Measurements from ENCODE around the gene ZNF576.
"Not testable (repeated sequence)": the region's sequence is repeated elsewhere in the genome, so short reads cannot be mapped to it uniquely, and the experiment has no call there.

The ZNF576 gene

GRCh38 chr19:43584484-43584883 is 11.9 kb upstream of the ZNF576 start:
- H3K4me3 Mint-ChIP-seq, result no peak overlapping the region
- no peaks in the 10 kb centered on the region for H3K9me3 Mint-ChIP-seq
- peak overlapping the region; percentile 79 for H3K27ac Mint-ChIP-seq
- ATAC-seq (replicated peaks), result no peak
- no peaks in the 10 kb centered on the region for H3K27me3 Mint-ChIP-seq
- H3K36me3 Mint-ChIP-seq, result peaks cover 14 to 30% of the 10 kb centered on the region in 2 donors
- no peak for DNase-seq
- peaks cover 31 to 60% of the 10 kb centered on the region in 2 donors for H3K4me1 Mint-ChIP-seq

- Mint-ChIP-seq H3K4me1 (peaks cover 35 to 62% of the 10 kb centered on the region in 2 donors), H3K27ac (no peak overlapping the region), H3K27me3 (no peaks in the 10 kb centered on the region), H3K36me3 (peaks cover 28 to 48% of the 10 kb centered on the region in 2 donors), H3K4me3 (no peak overlapping the region), H3K9me3 (no peaks in the 10 kb centered on the region)
- ATAC-seq (replicated peaks) (no peak), DNase-seq (no peak)
These were observed 10.0 kb upstream of the ZNF576 start for GRCh38 chr19:43586346-43586745.

- H3K9me3 Mint-ChIP-seq; H3K27me3 Mint-ChIP-seq; DNase-seq; H3K4me3 Mint-ChIP-seq; H3K27ac Mint-ChIP-seq; ATAC-seq (replicated peaks): not testable (repeated sequence)
- Mint-ChIP-seq H3K36me3 (peaks cover 28 to 49% of the 10 kb centered on the region in 2 donors), H3K4me1 (peaks cover 31 to 55% of the 10 kb centered on the region in 2 donors)
These were observed 9.4 kb upstream of the ZNF576 start for GRCh38 chr19:43587029-43587428.

- Mint-ChIP-seq H3K36me3 (peaks cover 41 to 63% of the 10 kb centered on the region in 2 donors), H3K9me3 (no peaks in the 10 kb centered on the region), H3K27ac (peak overlapping the region; percentile 87), H3K4me3 (no peak overlapping the region), H3K4me1 (peaks cover 36 to 53% of the 10 kb centered on the region in 2 donors), H3K27me3 (no peaks in the 10 kb centered on the region)
- DNase-seq, result no peak
- no peak for ATAC-seq (replicated peaks)
These were observed 7.1 kb upstream of the ZNF576 start for GRCh38 chr19:43589277-43589676.

GRCh38 chr19:43589678-43590077 is 6.7 kb upstream of the ZNF576 start:
- Mint-ChIP-seq H3K9me3 (no peaks in the 10 kb centered on the region), H3K36me3 (peaks cover 40 to 60% of the 10 kb centered on the region in 2 donors), H3K4me3 (no peak overlapping the region), H3K27ac (peak overlapping the region; percentile 87), H3K4me1 (peaks cover 33 to 49% of the 10 kb centered on the region in 2 donors), H3K27me3 (no peaks in the 10 kb centered on the region)
- peak; percentile 63 for ATAC-seq (replicated peaks)
- DNase-seq, result no peak

GRCh38 chr19:43591904-43592772 is 4.3 kb upstream of the ZNF576 start:
- Mint-ChIP-seq H3K4me1 (peaks cover 24 to 53% of the 10 kb centered on the region in 2 donors), H3K9me3 (no peaks in the 10 kb centered on the region), H3K27ac (no peak overlapping the region), H3K4me3 (no peak overlapping the region), H3K36me3 (peaks cover 40 to 49% of the 10 kb centered on the region in 2 donors), H3K27me3 (no peaks in the 10 kb centered on the region)
- no peak for DNase-seq
- no peak for ATAC-seq (replicated peaks)

GRCh38 chr19:43592800-43593350 is 3.5 kb upstream of the ZNF576 start:
- Mint-ChIP-seq H3K9me3 (no peaks in the 10 kb centered on the region), H3K4me3 (no peak overlapping the region), H3K4me1 (peaks cover 29 to 61% of the 10 kb centered on the region in 2 donors), H3K36me3 (peaks cover 40 to 52% of the 10 kb centered on the region in 2 donors), H3K27me3 (no peaks in the 10 kb centered on the region), H3K27ac (no peak overlapping the region)
- no peak for DNase-seq
- ATAC-seq (replicated peaks), result no peak

- Mint-ChIP-seq H3K36me3 (peaks cover 38 to 53% of the 10 kb centered on the region in 2 donors), H3K27me3 (no peaks in the 10 kb centered on the region), H3K4me1 (peaks cover 38 to 70% of the 10 kb centered on the region in 2 donors), H3K4me3 (peak overlapping the region; percentile 65 to 99), H3K9me3 (no peaks in the 10 kb centered on the region), H3K27ac (no peak overlapping the region)
- ATAC-seq (replicated peaks) (no peak), DNase-seq (no peak)
These were observed 2.2 kb upstream of the ZNF576 start for GRCh38 chr19:43594081-43594697.

- peak overlapping the region; percentile 100 for H3K27ac Mint-ChIP-seq
- peaks cover 35 to 51% of the 10 kb centered on the region in 2 donors for H3K36me3 Mint-ChIP-seq
- DNase-seq, result peak; percentile 58
- peak overlapping the region; percentile 99 for H3K4me3 Mint-ChIP-seq
- peak; percentile 48 to 59 for ATAC-seq (replicated peaks)
- H3K9me3 Mint-ChIP-seq, result no peaks in the 10 kb centered on the region
- no peaks in the 10 kb centered on the region for H3K27me3 Mint-ChIP-seq
- peaks cover 34 to 64% of the 10 kb centered on the region in 2 donors for H3K4me1 Mint-ChIP-seq
These were observed 1.4 kb upstream of the ZNF576 start for GRCh38 chr19:43594710-43595604.

GRCh38 chr19:43595605-43595998 is 793 bp upstream of the ZNF576 start:
- H3K9me3 Mint-ChIP-seq, result no peaks in the 10 kb centered on the region
- ATAC-seq (replicated peaks), result peak; percentile 39 to 41
- peaks cover 30 to 58% of the 10 kb centered on the region in 2 donors for H3K4me1 Mint-ChIP-seq
- H3K36me3 Mint-ChIP-seq, result peaks cover 30 to 49% of the 10 kb centered on the region in 2 donors
- no peak for DNase-seq
- no peaks in the 10 kb centered on the region for H3K27me3 Mint-ChIP-seq
- H3K4me3 Mint-ChIP-seq, result peak overlapping the region; percentile 99
- peak overlapping the region; percentile 100 for H3K27ac Mint-ChIP-seq

GRCh38 chr19:43596842-43597461 is 557 bp downstream of the ZNF576 start:
- Mint-ChIP-seq H3K27me3 (no peaks in the 10 kb centered on the region), H3K9me3 (no peaks in the 10 kb centered on the region), H3K27ac (peak overlapping the region; percentile 100), H3K4me1 (peaks cover 26 to 51% of the 10 kb centered on the region in 2 donors), H3K36me3 (peaks cover 24 to 47% of the 10 kb centered on the region in 2 donors), H3K4me3 (peak overlapping the region; percentile 99)
- ATAC-seq (replicated peaks) (no peak), DNase-seq (no peak)

- peak overlapping the region; percentile 99 for H3K4me3 Mint-ChIP-seq
- H3K4me1 Mint-ChIP-seq, result peaks cover 26 to 50% of the 10 kb centered on the region in 2 donors
- H3K36me3 Mint-ChIP-seq, result peaks cover 22 to 42% of the 10 kb centered on the region in 2 donors
- no peak for ATAC-seq (replicated peaks)
- no peaks in the 10 kb centered on the region for H3K27me3 Mint-ChIP-seq
- no peak overlapping the region for H3K27ac Mint-ChIP-seq
- no peak for DNase-seq
- H3K9me3 Mint-ChIP-seq, result no peaks in the 10 kb centered on the region
These were observed 1.5 kb downstream of the ZNF576 start for GRCh38 chr19:43597876-43598275.

- DNase-seq (no peak), ATAC-seq (replicated peaks) (no peak)
- no peak overlapping the region for H3K4me3 Mint-ChIP-seq
- peaks cover 24 to 46% of the 10 kb centered on the region in 2 donors for H3K4me1 Mint-ChIP-seq
- peaks cover 15 to 34% of the 10 kb centered on the region in 2 donors for H3K36me3 Mint-ChIP-seq
- H3K27me3 Mint-ChIP-seq, result no peaks in the 10 kb centered on the region
- H3K27ac Mint-ChIP-seq, result peak overlapping the region; percentile 5
- no peaks in the 10 kb centered on the region for H3K9me3 Mint-ChIP-seq
These were observed 2.2 kb downstream of the ZNF576 start for GRCh38 chr19:43598445-43599240.
